Natural killer cell (primary cell): ENCODE measurements around the gene MME. TPM values are rescaled to one million over a fixed set of nuclear protein-coding genes. Genes with fewer than 3 reads are reported as not detected.
"Not testable (repeated sequence)": the region's sequence is repeated elsewhere in the genome, so short reads cannot be mapped to it uniquely, and the experiment has no call there.

ENCODE experiments used
- ATAC-seq, 3 donors: fragments of 150-1000 bp in 2 of 3; fragments of 200-7000 bp in 1 of 3; cut with Tn5 transposase; 1 replicate in 1 of 3; 2 replicates in 2 of 3; pipeline ENCODE4 v1.10.0; 2021; ENCODE audit warnings: mild to moderate bottlenecking in 2 of 3, moderate library complexity in 2 of 3
- DNase-seq, 2 donors: peaks; one replicate each; pipeline versions ENCODE4 v3.0.0 to v3.0.0-alpha.2; 2013 to 2021; ENCODE audit warnings: mixed read lengths in 1 of 2
- H3K27ac ChIP-seq: one replicate; pipeline ENCODE4 v1.5.1; 2013; ENCODE audit warnings: mild to moderate bottlenecking, low read length
- H3K27me3 ChIP-seq: one replicate; pipeline ENCODE4 v1.6.1; 2013; ENCODE audit warnings: low read length; ENCODE audit not compliant: control insufficient read depth, insufficient read depth
- H3K36me3 ChIP-seq: one replicate; pipeline ENCODE4 v1.6.1; 2013; ENCODE audit warnings: low read length; ENCODE audit not compliant: control insufficient read depth, insufficient read depth
- H3K4me1 ChIP-seq: one replicate; pipeline ENCODE4 v1.6.1; 2013; ENCODE audit warnings: low read length; ENCODE audit not compliant: control insufficient read depth, insufficient read depth
- H3K4me3 ChIP-seq: one replicate; pipeline ENCODE4 v1.5.1; 2013; ENCODE audit warnings: low read length
- H3K9me3 ChIP-seq: one replicate; pipeline ENCODE4 v1.6.1; 2013; ENCODE audit warnings: low read length; ENCODE audit not compliant: control insufficient read depth, insufficient read depth
- H3K27ac Mint-ChIP-seq, 2 donors: one replicate each; pipeline ENCODE4 v1.8.0; 2022; ENCODE audit warnings: mild to moderate bottlenecking in 2 of 2, mixed read lengths in 2 of 2, moderate library complexity in 1 of 2
- H3K27me3 Mint-ChIP-seq, 2 donors: one replicate each; pipeline ENCODE4 v1.8.0; 2022; ENCODE audit warnings: low read depth in 2 of 2, mixed read lengths in 2 of 2
- H3K36me3 Mint-ChIP-seq: one replicate; pipeline ENCODE4 v1.8.0; 2022; ENCODE audit warnings: mixed read lengths
- H3K4me1 Mint-ChIP-seq, 2 donors: one replicate each; pipeline ENCODE4 v1.8.0; 2022; ENCODE audit warnings: mixed read lengths in 2 of 2
- H3K4me3 Mint-ChIP-seq: one replicate; pipeline ENCODE4 v1.8.0; 2022; ENCODE audit warnings: mild to moderate bottlenecking, moderate library complexity, mixed read lengths
- H3K9me3 Mint-ChIP-seq, 2 donors: one replicate each; pipeline ENCODE4 v1.8.0; 2022; ENCODE audit warnings: mixed read lengths in 2 of 2
- CTCF ChIP-seq: fragments of 200-600 bp; IDR thresholded peaks from one replicate; pipeline ENCODE4 v1.8.0; 2022; ENCODE audit warnings: antibody characterized with exemption
- WGBS: methylation state at CpG from one replicate; pipeline ENCODE4 v1.1.7; 2013; ENCODE audit warnings: missing lambda C conversion rate; ENCODE audit not compliant: insufficient coverage; 5-methylcytosine and 5-hydroxymethylcytosine counted together
- intact Hi-C: fragments of 100-400 bp; cut with micrococcal nuclease; formaldehyde crosslinking; loops from one replicate; pipeline ENCODE4 v1.14.2; 2022
- total RNA-seq, 4 donors: library from RNA; stranded (reverse); fragments of 120-200 nt in 1 of 4; gene quantifications; one replicate each; pipeline versions ENCODE4 v1.2.3 to v1.2.4, GENCODE V29; 2013 to 2022

Gene MME
- total RNA-seq, 3 donors from 2014 or later (not counting 1 experiment from before 2014, with no cell fraction given), result 0.16 to 6.1 TPM; not detected in 1

DNA sequence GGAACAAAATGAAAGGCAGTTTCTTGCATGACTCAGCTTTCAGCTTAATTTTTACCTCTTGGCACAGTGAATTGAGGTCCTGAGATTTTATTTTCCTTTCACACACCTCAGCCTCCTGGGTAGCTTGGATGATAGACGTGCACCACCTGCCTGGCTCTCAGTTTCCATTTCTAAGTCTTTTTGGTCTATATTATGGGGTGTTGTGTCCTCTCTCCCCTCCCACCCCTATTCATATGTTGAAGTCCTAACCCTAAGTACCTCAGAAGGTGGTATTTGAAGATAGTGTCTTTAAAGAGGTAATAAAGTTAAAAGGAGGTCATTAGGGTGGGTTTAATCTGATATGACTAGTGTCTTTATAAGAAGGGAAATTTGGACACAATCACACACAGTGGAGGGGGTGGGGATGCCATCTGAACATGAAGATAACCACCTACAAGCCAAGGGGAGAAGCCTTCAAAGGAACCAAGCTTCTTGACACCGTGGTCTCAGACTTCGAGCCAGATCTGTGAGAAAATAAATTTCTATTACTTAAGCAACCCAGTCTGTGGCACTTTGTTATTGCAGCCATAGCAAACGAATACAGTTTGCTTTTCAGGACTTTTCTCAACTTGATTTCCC, 128.2 kb downstream of the MME start:
- Mint-ChIP-seq H3K4me3 (no peak overlapping the region), H3K27ac (no peak overlapping the region), H3K4me1 (no peaks in the 10 kb centered on the region), H3K9me3 (no peaks in the 10 kb centered on the region), H3K36me3 (no peaks in the 10 kb centered on the region), H3K27me3 (no peaks in the 10 kb centered on the region)
- H3K9me3 ChIP-seq, result no peaks in the 10 kb centered on the region
- DNase-seq, result no peak
- no peaks in the 10 kb centered on the region for H3K4me1 ChIP-seq
- WGBS, result 40% methylated on average over 3 of the region's 4 CpGs
- no peak overlapping the region for H3K4me3 ChIP-seq
- TF ChIP-seq CTCF, result no peak
- H3K27me3 ChIP-seq, result no peaks in the 10 kb centered on the region
- no peaks in the 10 kb centered on the region for H3K36me3 ChIP-seq
- H3K27ac ChIP-seq, result no peak overlapping the region
- ATAC-seq, result no peak
- intact Hi-C loops, result no loop called here

DNA sequence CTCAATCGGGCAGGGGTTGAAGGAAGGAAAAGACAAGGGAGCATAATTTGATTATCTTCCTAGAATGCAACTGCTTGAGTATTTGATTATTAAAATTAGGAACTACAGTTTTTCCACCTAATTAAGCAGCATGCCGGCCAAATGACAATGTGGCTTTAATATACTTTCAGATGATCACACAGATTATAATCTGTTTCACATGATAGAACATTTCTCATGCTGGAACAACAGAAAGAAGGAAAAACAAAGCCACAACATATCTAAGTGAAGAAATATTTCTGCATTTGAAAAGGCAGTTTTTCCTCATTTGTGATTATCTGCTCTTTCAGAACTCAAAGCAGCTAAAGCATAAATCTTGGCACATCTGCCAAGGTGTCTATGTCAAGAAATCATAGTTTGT, 130.6 kb downstream of the MME start:
- Histone ChIP-seq H3K27me3 (no peaks in the 10 kb centered on the region), H3K36me3 (no peaks in the 10 kb centered on the region), H3K4me1 (no peaks in the 10 kb centered on the region), H3K27ac (no peak overlapping the region), H3K9me3 (no peaks in the 10 kb centered on the region), H3K4me3 (no peak overlapping the region)
- H3K27ac Mint-ChIP-seq, result no peak overlapping the region
- no peak overlapping the region for H3K4me3 Mint-ChIP-seq
- intact Hi-C loops, result no loop called here
- H3K27me3 Mint-ChIP-seq, result no peaks in the 10 kb centered on the region
- no peaks in the 10 kb centered on the region for H3K36me3 Mint-ChIP-seq
- no peaks in the 10 kb centered on the region for H3K9me3 Mint-ChIP-seq
- no peaks in the 10 kb centered on the region for H3K4me1 Mint-ChIP-seq
- 86% methylated on average over 1 of the region's 2 CpGs for WGBS
- ATAC-seq, result no peak
- DNase-seq, result no peak
- TF ChIP-seq CTCF, result no peak

GRCh38 chr3:155211266-155211665, 131.1 kb downstream of the MME start:
- Histone ChIP-seq H3K27me3 (no peaks in the 10 kb centered on the region), H3K27ac (no peak overlapping the region), H3K4me3 (no peak overlapping the region), H3K4me1 (no peaks in the 10 kb centered on the region), H3K9me3 (no peaks in the 10 kb centered on the region), H3K36me3 (no peaks in the 10 kb centered on the region)
- DNase-seq (no peak), ATAC-seq (no peak)
- no peak for TF ChIP-seq CTCF
- H3K4me3 Mint-ChIP-seq, result no peak overlapping the region
- intact Hi-C loops, result no loop called here
- no peak overlapping the region for H3K27ac Mint-ChIP-seq
- no peaks in the 10 kb centered on the region for H3K36me3 Mint-ChIP-seq
- H3K4me1 Mint-ChIP-seq, result no peaks in the 10 kb centered on the region
- no peaks in the 10 kb centered on the region for H3K9me3 Mint-ChIP-seq
- 100% methylated on average over 2 of the region's 2 CpGs for WGBS
- no peaks in the 10 kb centered on the region for H3K27me3 Mint-ChIP-seq

DNA sequence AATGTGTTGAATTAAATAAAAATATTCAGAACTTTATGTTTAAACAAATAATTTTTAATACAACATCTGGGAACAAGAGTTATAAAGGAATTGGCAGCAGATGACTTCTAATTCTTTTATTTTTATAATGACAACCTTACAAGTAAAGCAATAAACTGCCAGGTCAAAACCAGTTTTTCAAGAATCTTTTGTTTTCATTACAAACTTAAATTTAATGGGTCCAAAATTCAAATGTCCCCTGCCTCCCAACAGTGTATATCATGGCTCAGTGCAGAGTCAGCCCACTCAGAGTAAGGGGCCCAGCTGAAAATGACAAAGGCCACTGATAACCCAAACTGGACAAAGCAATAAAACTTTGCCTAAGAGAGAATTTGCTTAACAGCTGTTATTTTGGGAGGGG, 131.8 kb downstream of the MME start:
- Mint-ChIP-seq H3K27me3 (no peaks in the 10 kb centered on the region), H3K4me1 (no peaks in the 10 kb centered on the region), H3K27ac (no peak overlapping the region), H3K36me3 (no peaks in the 10 kb centered on the region), H3K9me3 (no peaks in the 10 kb centered on the region), H3K4me3 (no peak overlapping the region)
- Histone ChIP-seq H3K9me3 (no peaks in the 10 kb centered on the region), H3K27me3 (no peaks in the 10 kb centered on the region), H3K4me3 (no peak overlapping the region), H3K27ac (no peak overlapping the region), H3K4me1 (no peaks in the 10 kb centered on the region), H3K36me3 (no peaks in the 10 kb centered on the region)
- ATAC-seq (no peak), DNase-seq (no peak)
- intact Hi-C loops, result no loop called here
- TF ChIP-seq CTCF, result no peak

DNA sequence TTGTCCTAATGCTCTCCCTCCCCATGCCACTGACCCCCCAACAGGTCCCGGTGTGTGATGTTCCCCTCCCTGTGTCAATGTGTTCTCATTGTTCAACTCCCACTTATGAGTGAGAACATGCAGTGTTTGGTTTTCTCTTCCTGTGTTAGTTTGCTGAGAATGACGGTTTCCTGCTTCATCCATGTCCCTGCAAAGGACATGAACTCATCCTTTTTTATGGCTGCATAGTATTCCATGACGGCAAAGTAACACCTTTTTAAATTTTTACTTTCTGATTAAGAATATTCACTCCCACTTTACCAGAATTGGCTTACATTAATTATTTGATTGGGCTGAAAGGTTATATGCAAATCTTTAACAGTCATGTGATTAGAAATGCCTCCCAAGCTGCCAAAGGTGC, 135.9 kb downstream of the MME start:
- H3K36me3 Mint-ChIP-seq, H3K9me3 ChIP-seq, DNase-seq, H3K4me3 Mint-ChIP-seq, H3K4me3 ChIP-seq, H3K4me1 ChIP-seq, intact Hi-C loops, H3K27ac Mint-ChIP-seq, H3K27me3 Mint-ChIP-seq, H3K27ac ChIP-seq, ATAC-seq, H3K4me1 Mint-ChIP-seq, H3K27me3 ChIP-seq, H3K36me3 ChIP-seq, H3K9me3 Mint-ChIP-seq: not testable (repeated sequence)
- 80% methylated on average over 3 of the region's 3 CpGs for WGBS
